NCI-H2196 (cell line): ENCODE measurements around the gene TBC1D22B.

Experiments
- DNase-seq: peaks from one replicate; lab custom pipeline; 2025; ENCODE audit not compliant: unreplicated experiment; lab: John Stamatoyannopoulos, UW

Gene TBC1D22B

GRCh38 chr6:37239526-37239925 is 18.0 kb upstream of the TBC1D22B start:
- DNase-seq, result no peak

GRCh38 chr6:37239950-37240713 is 17.4 kb upstream of the TBC1D22B start:
- DNase-seq, result peak; percentile 91

- no peak for DNase-seq
Observed at GRCh38 chr6:37241131-37241530, 16.4 kb upstream of the TBC1D22B start.

GRCh38 chr6:37241775-37242428 is 15.7 kb upstream of the TBC1D22B start:
- DNase-seq, result no peak

GRCh38 chr6:37242429-37243052 is 15.0 kb upstream of the TBC1D22B start:
- DNase-seq, result peak; percentile 33

- no peak for DNase-seq
Observed at GRCh38 chr6:37243131-37243815, 14.3 kb upstream of the TBC1D22B start.

GRCh38 chr6:37243816-37244370 is 13.7 kb upstream of the TBC1D22B start:
- DNase-seq, result no peak

- peak; percentile 99 for DNase-seq
Observed at GRCh38 chr6:37244430-37245310, 12.9 kb upstream of the TBC1D22B start.

GRCh38 chr6:37251211-37251780 is 6.3 kb upstream of the TBC1D22B start:
- DNase-seq, result no peak

GRCh38 chr6:37253486-37254007 is 4.0 kb upstream of the TBC1D22B start:
- no peak for DNase-seq

- DNase-seq, result no peak
Observed at GRCh38 chr6:37254881-37255280, 2.7 kb upstream of the TBC1D22B start.

- DNase-seq, result no peak
Observed at GRCh38 chr6:37256692-37257319, 766 bp upstream of the TBC1D22B start.

GRCh38 chr6:37257320-37257633 is 295 bp upstream of the TBC1D22B start:
- no peak for DNase-seq

GRCh38 chr6:37258405-37259105 is 983 bp downstream of the TBC1D22B start:
- no peak for DNase-seq

- DNase-seq, result no peak
Observed at GRCh38 chr6:37259191-37259590, 1.6 kb downstream of the TBC1D22B start.

GRCh38 chr6:37260040-37260439 is 2.5 kb downstream of the TBC1D22B start:
- no peak for DNase-seq

- DNase-seq, result no peak
Observed at GRCh38 chr6:37260444-37260843, 2.9 kb downstream of the TBC1D22B start.

GRCh38 chr6:37261198-37261597 is 3.6 kb downstream of the TBC1D22B start:
- DNase-seq, result no peak
